ENCODE results near the gene MED12L.
"Not testable (repeated sequence)": the region's sequence is repeated elsewhere in the genome, so short reads cannot be mapped to it uniquely, and the experiment has no call there.

Gene MED12L

GRCh38 chr3:151362751-151363174 lies 277.3 kb downstream of the MED12L start:
- in situ Hi-C loops (cut with MboI; ENCODE audit: low sequenced_read_pairs) = no loop called here

DNA sequence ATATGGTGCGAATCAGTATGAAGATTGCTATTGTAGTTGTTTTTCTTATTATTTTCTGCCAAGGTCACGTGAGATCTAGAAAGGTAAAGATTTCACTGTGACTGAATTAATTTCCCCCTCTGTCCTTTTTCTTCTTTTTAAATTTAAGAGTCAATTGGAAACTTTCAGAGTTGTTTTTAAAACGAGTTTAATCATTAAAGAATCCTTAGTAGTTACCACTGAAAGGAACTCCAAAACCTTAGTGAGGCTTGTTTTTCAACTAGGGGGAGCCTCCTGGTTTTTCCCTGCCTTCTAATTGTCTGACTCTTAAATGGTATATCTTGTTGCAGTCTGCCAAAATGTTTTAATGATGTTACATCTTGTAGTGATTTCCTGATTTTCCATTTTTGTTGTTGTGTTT lies 281.5 kb downstream of the MED12L start:
- in situ Hi-C loops (cut with MboI; ENCODE audit: low sequenced_read_pairs) = no loop called here

GRCh38 chr3:151367448-151367847 lies 282.0 kb downstream of the MED12L start:
- in situ Hi-C loops (cut with MboI; ENCODE audit: low sequenced_read_pairs) = no loop called here

DNA sequence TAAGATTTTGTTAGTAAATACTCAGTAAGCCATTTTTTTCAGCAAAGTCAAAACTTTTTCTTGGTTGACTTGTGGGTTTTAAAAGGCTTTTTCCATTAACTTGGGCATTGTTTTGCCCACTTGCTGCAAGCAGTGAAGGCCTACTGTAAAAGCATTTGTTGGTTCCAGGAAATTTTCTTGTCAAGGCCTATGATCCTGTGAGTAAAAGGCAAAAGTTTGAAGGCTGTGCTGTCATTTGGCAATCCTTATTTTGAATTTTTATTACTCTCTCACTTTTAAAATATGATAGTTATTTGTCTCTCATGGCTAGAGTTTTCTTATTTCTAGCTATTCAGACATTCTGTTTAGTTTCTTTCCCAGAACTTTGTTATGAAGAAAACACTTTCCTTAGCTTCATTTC lies 286.1 kb downstream of the MED12L start:
- in situ Hi-C loops (cut with MboI; ENCODE audit: low sequenced_read_pairs) = no loop called here

DNA sequence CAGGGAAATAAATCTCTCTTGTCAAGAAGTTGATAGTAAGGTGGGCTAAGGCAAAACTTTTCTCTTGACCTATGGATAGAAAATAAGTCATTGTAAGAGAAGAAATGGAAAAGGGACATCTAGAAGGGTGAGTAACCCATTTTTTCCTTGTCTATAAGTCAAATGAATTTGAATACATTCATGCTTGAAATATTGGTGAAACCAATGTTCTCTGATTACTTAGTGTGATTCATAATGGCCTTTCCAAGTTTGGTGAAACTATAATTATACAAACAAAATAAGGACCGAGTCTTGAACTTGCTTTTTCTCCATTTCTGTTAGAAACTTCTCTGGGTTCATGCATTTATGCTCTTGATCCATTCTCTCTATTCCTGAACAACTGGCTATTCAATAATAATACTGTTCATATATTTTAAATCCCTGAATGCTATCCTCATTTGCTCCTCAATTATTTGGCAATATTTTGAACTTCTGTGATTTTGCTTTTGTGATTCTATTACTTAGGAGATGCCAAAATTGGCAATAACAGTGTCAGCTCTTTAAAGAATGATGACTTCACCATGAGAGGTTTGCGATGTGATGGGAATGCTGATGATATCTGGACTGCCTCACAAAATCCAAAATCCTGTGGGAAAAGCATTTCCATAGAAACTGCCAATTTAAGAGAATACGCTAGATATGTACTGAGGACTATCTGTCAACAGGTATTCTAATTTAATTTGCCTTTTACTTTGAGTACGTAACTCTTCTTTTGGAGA lies 286.8 kb downstream of the MED12L start:
- in situ Hi-C loops (cut with MboI; ENCODE audit: low sequenced_read_pairs) = no loop called here

GRCh38 chr3:151377768-151378385 lies 292.4 kb downstream of the MED12L start:
- in situ Hi-C loops (cut with MboI; ENCODE audit: low sequenced_read_pairs) = no loop called here

- in situ Hi-C loops (cut with MboI; ENCODE audit: low sequenced_read_pairs) = no loop called here
Measured at GRCh38 chr3:151379083-151379734, 293.7 kb downstream of the MED12L start.

DNA sequence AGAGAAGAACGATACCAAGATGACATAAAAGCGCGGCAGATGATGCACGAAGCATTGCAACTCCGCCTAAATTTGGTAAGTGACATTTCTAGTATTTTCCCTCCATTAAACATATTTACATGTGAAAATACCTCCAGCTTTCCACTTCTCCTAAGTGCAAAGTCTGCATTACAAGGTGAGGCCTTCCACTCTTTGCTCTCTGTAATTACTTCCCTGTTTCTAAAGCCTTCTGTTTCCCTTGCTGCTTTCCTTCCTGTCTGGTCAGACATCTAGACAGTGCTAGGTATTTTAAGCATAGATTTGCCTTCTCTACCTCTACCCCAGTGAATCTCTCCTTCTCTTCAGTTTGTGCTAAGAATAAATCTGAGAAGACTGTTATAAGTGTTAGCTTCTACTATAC lies 297.2 kb downstream of the MED12L start:
- in situ Hi-C loops (cut with MboI; ENCODE audit: low sequenced_read_pairs) = no loop called here

GRCh38 chr3:151383111-151383510 lies 297.6 kb downstream of the MED12L start:
- in situ Hi-C loops (cut with MboI; ENCODE audit: low sequenced_read_pairs) = no loop called here

- in situ Hi-C loops (cut with MboI; ENCODE audit: low sequenced_read_pairs) = no loop called here
Measured at GRCh38 chr3:151383956-151384355, 298.5 kb downstream of the MED12L start.

DNA sequence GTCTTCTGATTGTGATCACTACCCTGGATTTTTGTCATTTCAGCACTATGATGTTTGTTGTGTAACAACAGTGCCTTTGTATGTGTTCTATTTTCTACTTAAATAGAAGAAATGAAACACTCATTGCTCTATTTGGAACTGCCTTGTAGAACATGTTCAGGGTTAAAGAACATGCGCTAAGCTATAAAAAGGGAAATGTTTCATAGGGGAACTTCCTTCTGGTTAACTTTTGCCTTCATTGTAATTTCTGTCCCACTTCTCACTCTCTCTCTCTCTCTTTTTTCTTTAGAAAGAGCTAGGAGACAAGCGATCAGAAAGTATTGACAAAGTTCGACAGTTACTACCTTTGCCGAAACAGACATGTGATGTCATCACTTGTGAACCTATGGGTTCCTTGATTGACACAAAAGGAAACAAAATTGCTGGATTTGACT lies 299.3 kb downstream of the MED12L start, which contains the start of gene P2RY12:
P2RY12 (minus strand) TSS at position 13 of the 434 bp plus-strand sequence. CDS start 45,908 bp downstream, outside the sequence.
- in situ Hi-C loops (cut with MboI; ENCODE audit: low sequenced_read_pairs) = no loop called here

DNA sequence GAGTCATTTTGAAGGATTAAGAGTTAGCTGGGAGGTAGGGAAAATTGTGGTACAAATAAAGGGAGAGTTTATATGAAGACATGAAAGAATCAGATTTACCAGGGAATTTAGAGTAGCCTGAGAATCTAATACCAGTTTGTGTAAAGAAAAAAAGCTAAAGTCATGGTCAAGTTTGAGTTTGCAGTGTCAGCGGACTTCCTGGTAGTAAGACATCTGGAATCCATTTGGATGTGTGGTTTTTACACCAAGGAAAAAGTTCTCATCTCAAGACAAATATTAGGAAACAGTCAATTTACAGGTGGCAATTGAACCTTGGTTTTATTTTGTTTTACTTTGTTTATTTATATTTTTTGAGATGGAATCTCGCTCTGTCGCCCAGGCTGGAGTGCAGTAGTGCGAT lies 300.6 kb downstream of the MED12L start:
- in situ Hi-C loops (cut with MboI; ENCODE audit: low sequenced_read_pairs) = no loop called here

DNA sequence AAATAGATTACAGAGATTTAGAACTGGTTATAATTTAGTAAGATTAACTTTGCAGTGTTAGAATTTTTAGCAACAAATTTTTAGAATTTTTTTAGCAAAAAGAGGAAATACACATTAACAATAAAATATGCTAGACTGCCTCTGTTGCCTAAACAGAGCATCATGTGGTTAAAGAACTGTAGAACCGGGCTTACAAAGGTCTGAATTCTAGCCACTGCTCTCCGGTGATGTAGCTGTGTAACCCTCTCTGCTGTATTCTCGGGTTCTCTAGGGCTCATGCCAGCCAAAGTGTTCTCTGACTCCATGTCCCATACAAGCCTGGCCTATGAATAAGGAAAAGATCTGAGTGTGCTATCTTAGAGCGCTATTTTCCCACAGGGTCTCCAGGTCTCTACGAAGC lies 302.0 kb downstream of the MED12L start:
- in situ Hi-C loops (cut with MboI; ENCODE audit: low sequenced_read_pairs) = no loop called here

GRCh38 chr3:151387842-151388241 lies 302.4 kb downstream of the MED12L start:
- in situ Hi-C loops (cut with MboI; ENCODE audit: low sequenced_read_pairs) = no loop called here

DNA sequence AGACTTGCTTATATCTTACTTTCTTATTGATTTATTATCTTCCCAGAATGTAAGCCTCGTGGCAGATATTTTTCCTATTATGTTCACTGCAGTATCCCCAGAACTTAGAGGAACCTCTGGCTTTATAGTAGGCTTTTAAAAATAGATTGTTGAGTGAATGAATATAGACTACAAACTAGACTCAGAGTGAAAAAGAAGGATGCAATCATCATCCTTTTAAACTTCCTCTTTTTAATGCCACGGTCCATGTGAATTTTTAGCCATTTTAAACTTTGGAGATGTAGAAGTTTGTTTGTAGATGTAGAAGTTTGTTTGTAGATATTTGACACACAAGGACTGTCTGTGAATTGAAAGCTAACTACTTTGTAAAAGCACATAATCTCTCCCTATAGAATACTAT lies 306.3 kb downstream of the MED12L start:
- in situ Hi-C loops (cut with MboI; ENCODE audit: low sequenced_read_pairs) = no loop called here

DNA sequence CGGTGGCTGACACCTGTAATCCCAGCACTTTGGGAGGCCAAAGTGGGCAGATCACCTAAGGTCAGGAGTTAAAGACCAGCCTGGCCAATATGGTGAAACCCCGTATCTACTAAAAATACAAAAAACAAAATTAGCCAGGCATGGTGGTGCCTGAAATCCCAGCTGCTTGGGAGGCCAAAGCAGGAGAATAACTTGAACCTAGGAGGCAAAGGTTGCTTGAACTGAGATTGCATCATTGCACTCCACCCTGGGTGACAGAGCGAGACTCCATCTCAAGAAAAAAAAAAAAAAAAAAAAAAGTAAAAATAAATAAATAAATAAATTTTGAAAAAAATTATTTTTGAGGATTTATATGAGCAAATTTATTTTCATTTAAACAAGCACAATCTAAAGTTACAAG lies 306.7 kb downstream of the MED12L start:
- in situ Hi-C loops (cut with MboI; ENCODE audit: low sequenced_read_pairs) = not testable (repeated sequence)

DNA sequence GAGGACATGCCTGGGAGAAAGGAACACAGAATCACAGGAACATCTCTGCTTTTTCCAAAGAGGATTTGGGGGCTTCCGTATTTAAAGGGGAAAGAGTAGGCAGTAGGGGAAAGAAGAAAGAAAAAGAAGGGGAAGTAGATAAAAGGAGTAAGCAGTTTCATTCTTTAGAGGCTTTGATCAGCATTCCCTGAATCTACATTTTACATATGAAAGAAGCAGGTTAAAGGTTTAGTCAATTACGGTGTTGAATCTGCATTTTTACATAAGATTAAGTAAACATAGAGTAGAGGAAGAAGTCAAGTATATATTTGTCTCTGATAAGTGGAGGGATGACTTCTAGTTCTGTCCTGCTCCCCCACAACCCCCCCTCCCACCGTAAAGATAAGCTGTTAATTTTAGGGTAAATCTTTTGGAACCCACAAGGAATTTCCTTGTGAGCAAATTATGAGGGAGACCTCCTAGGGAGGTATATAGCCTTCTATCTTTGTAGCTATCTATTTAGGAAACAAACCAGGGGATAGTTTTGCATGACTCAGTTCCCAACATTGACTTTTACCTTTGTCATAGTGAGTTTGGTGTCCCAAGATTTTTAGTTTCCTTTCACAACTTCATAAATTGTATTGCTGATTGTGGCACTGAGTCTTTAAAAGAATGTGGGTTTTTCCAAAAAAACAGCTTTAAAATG lies 307.8 kb downstream of the MED12L start:
- in situ Hi-C loops (cut with MboI; ENCODE audit: low sequenced_read_pairs) = no loop called here

- in situ Hi-C loops (cut with MboI; ENCODE audit: low sequenced_read_pairs) = no loop called here
Measured at GRCh38 chr3:151393941-151394340, 308.5 kb downstream of the MED12L start.

GRCh38 chr3:151394611-151395010 lies 309.1 kb downstream of the MED12L start:
- in situ Hi-C loops (cut with MboI; ENCODE audit: low sequenced_read_pairs) = no loop called here

GRCh38 chr3:151395806-151396205 lies 310.3 kb downstream of the MED12L start:
- in situ Hi-C loops (cut with MboI; ENCODE audit: low sequenced_read_pairs) = no loop called here

DNA sequence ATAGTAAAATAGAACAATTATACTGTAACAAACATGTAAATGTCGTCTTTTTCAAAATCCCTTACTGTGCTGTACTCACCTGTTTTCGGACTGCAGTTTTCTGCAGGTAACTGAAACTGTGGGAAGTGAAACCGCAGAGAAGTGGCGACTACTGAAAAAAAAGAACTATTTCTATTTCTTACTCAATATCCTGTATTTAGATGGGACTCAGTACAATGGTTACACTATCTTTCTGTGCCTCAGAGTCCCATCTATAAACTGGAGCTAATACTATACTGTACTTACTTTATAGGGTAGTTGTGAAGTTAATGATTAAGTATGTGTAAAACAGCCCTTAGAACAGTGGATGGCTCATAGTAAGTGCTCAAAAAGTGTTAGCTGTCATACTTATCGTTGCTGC lies 313.4 kb downstream of the MED12L start:
- in situ Hi-C loops (cut with MboI; ENCODE audit: low sequenced_read_pairs) = no loop called here

All from hTERT RPE-1 (cell line).